B cell (primary cell): ENCODE data around the gene NLRC5.

Experiments used
- CTCF ChIP-seq: fragments of 200-600 bp; IDR thresholded peaks from one replicate; pipeline ENCODE4 v1.8.0; 2022; ENCODE audit warnings: antibody characterized with exemption, mild to moderate bottlenecking
- EZH2 ChIP-seq: IDR thresholded peaks from 2 replicates; pipeline ENCODE4 v1.6.1; 2012; ENCODE audit warnings: borderline replicate concordance, low read depth, mild to moderate bottlenecking, moderate library complexity, low read length; ENCODE audit not compliant: insufficient read depth, poor library complexity, severe bottlenecking

DNA sequence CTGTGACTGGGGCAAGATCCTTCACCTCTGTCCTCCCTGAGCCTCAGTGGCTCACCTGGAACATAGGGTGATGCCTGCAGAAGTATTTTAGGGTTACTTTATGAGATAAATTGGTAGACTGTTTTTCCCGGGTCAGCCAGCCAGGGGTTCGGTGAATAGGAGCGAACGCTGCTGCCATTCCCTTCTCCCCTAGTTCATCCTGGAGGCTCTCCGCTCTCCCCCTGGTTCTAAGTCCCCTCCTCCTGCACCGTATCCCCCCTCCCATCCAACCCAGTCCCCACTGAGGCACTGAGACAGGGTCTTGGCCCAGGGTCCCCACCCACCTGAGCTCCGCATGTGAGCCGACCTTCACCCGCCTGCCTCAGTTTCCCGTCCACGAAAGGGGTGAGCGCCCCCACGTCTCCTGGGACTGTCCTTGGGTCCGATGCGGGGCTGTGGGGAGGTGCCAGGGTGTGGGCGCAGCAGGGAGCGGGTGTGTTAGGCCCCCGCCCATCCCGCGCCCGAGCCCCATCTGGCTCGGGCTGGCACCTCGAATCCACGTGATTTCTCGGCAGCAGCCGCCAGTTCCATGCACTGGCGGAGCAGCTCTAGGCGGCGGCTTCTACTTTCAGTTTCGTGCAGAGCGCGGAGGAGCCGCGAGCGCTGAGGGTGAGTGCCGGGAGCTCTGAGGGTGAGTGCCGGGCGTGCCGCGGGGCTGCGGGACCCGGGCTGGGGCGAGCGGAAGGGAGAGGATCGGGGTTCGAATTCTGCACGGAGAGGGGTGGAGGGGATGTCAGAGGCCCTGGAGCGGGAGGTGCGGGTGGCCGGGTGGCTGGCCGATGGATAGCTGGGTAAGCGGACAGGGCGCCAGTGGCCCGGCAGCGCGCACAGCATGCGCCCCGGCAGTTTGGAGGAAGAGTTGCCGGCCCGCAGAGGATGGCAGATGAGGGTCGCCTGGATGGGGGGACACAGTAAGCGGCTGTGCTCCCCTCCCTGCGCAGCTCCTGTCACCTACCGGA lies at the start of gene NLRC5:
- TF ChIP-seq CTCF (no peak), EZH2 (no peak)
